BLaER1 (cell line): ENCODE measurements around the gene USP24.

Experiments
- H3K27ac ChIP-seq: shearing (Covaris generic); formaldehyde crosslinking; 2 replicates; pipeline ENCODE4 v1.8.1; 2022
- H3K27me3 ChIP-seq: shearing (Covaris generic); formaldehyde crosslinking; 2 replicates; pipeline ENCODE4 v1.8.1; 2022
- H3K36me3 ChIP-seq: shearing (Covaris generic); formaldehyde crosslinking; 2 replicates; pipeline ENCODE4 v1.8.1; 2022
- H3K4me1 ChIP-seq: shearing (Covaris generic); formaldehyde crosslinking; 2 replicates; pipeline ENCODE4 v1.8.1; 2022
- H3K4me2 ChIP-seq: shearing (Covaris generic); formaldehyde crosslinking; 2 replicates; pipeline ENCODE4 v1.8.1; 2022
- H3K4me3 ChIP-seq: shearing (Covaris generic); formaldehyde crosslinking; 2 replicates; pipeline ENCODE4 v1.8.1; 2022
- H3K9ac ChIP-seq: shearing (Covaris generic); formaldehyde crosslinking; 2 replicates; pipeline ENCODE4 v1.8.1; 2022
- H3K9me3 ChIP-seq: shearing (Covaris generic); formaldehyde crosslinking; 2 replicates; pipeline ENCODE4 v1.8.1; 2022
- H4K20me1 ChIP-seq: shearing (Covaris generic); formaldehyde crosslinking; 2 replicates; pipeline ENCODE4 v1.8.1; 2022
- Cebpa-rat ChIP-seq: shearing (Covaris generic); IDR thresholded peaks from 2 replicates; pipeline ENCODE4 v1.8.1; 2022

The USP24 gene

GRCh38 chr1:55249646-55250398 lies 34.7 kb upstream of the USP24 start:
- no peak for TF ChIP-seq Cebpa-rat
- Histone ChIP-seq H3K4me1 (peaks cover 3% of the 10 kb centered on the region; the same call in 1 of the 2 replicates), H3K9me3 (no peaks in the 10 kb centered on the region), H3K9ac (no peak overlapping the region), H3K27ac (no peak overlapping the region), H3K4me2 (no peak overlapping the region), H4K20me1 (no peaks in the 10 kb centered on the region), H3K36me3 (no peaks in the 10 kb centered on the region), H3K4me3 (no peak overlapping the region), H3K27me3 (no peaks in the 10 kb centered on the region)

GRCh38 chr1:55246896-55247295 lies 31.7 kb upstream of the USP24 start:
- Histone ChIP-seq H3K4me1 (peaks cover 14% of the 10 kb centered on the region), H3K4me3 (no peak overlapping the region), H3K9me3 (no peaks in the 10 kb centered on the region), H3K36me3 (no peaks in the 10 kb centered on the region), H4K20me1 (no peaks in the 10 kb centered on the region), H3K27ac (no peak overlapping the region), H3K4me2 (no peak overlapping the region), H3K27me3 (no peaks in the 10 kb centered on the region), H3K9ac (no peak overlapping the region)
- TF ChIP-seq Cebpa-rat: no peak

- no peaks in the 10 kb centered on the region for H3K27me3 ChIP-seq
- H4K20me1 ChIP-seq: no peaks in the 10 kb centered on the region
- no peaks in the 10 kb centered on the region for H3K36me3 ChIP-seq
- no peak overlapping the region for H3K4me3 ChIP-seq
- no peaks in the 10 kb centered on the region for H3K9me3 ChIP-seq
- H3K4me1 ChIP-seq: peaks cover 14% of the 10 kb centered on the region
- no peak for TF ChIP-seq Cebpa-rat
- H3K27ac ChIP-seq: no peak overlapping the region
- no peak overlapping the region for H3K4me2 ChIP-seq
- H3K9ac ChIP-seq: no peak overlapping the region
Measured at GRCh38 chr1:55246331-55246730, 31.2 kb upstream of the USP24 start.

- Histone ChIP-seq H4K20me1 (no peaks in the 10 kb centered on the region), H3K27me3 (no peaks in the 10 kb centered on the region), H3K4me1 (peaks cover 14% of the 10 kb centered on the region), H3K4me2 (no peak overlapping the region), H3K27ac (no peak overlapping the region), H3K9me3 (no peaks in the 10 kb centered on the region), H3K36me3 (no peaks in the 10 kb centered on the region), H3K9ac (no peak overlapping the region), H3K4me3 (no peak overlapping the region)
- no peak for TF ChIP-seq Cebpa-rat
Measured at GRCh38 chr1:55245781-55246180, 30.6 kb upstream of the USP24 start.

- no peaks in the 10 kb centered on the region for H4K20me1 ChIP-seq
- TF ChIP-seq Cebpa-rat: no peak
- H3K4me3 ChIP-seq: no peak overlapping the region
- no peaks in the 10 kb centered on the region for H3K27me3 ChIP-seq
- H3K4me1 ChIP-seq: peaks cover 14% of the 10 kb centered on the region
- H3K9ac ChIP-seq: no peak overlapping the region
- no peaks in the 10 kb centered on the region for H3K36me3 ChIP-seq
- no peaks in the 10 kb centered on the region for H3K9me3 ChIP-seq
- no peak overlapping the region for H3K27ac ChIP-seq
- peak overlapping the region; percentile 30; the same call in 1 of the 2 replicates for H3K4me2 ChIP-seq
Measured at GRCh38 chr1:55244476-55245099, 29.4 kb upstream of the USP24 start.

- Histone ChIP-seq H3K9ac (no peak overlapping the region), H3K4me3 (no peak overlapping the region), H3K4me1 (peaks cover 14% of the 10 kb centered on the region), H3K27ac (no peak overlapping the region), H4K20me1 (no peaks in the 10 kb centered on the region), H3K27me3 (no peaks in the 10 kb centered on the region), H3K36me3 (no peaks in the 10 kb centered on the region), H3K9me3 (no peaks in the 10 kb centered on the region), H3K4me2 (no peak overlapping the region)
- TF ChIP-seq Cebpa-rat: no peak
Measured at GRCh38 chr1:55243655-55244054, 28.5 kb upstream of the USP24 start.

- H3K9ac ChIP-seq: no peak overlapping the region
- no peak overlapping the region for H3K4me2 ChIP-seq
- no peak overlapping the region for H3K4me3 ChIP-seq
- H3K9me3 ChIP-seq: no peaks in the 10 kb centered on the region
- H3K27me3 ChIP-seq: no peaks in the 10 kb centered on the region
- no peak overlapping the region for H3K27ac ChIP-seq
- peaks cover 8% of the 10 kb centered on the region for H3K4me1 ChIP-seq
- no peaks in the 10 kb centered on the region for H4K20me1 ChIP-seq
- H3K36me3 ChIP-seq: no peaks in the 10 kb centered on the region
- no peak for TF ChIP-seq Cebpa-rat
Measured at GRCh38 chr1:55239548-55239947, 24.4 kb upstream of the USP24 start.

GRCh38 chr1:55235722-55236121 lies 20.6 kb upstream of the USP24 start:
- H3K9me3 ChIP-seq: no peaks in the 10 kb centered on the region
- H4K20me1 ChIP-seq: no peaks in the 10 kb centered on the region
- H3K4me1 ChIP-seq: no peaks in the 10 kb centered on the region
- no peak overlapping the region for H3K9ac ChIP-seq
- H3K36me3 ChIP-seq: no peaks in the 10 kb centered on the region
- H3K27ac ChIP-seq: no peak overlapping the region
- H3K4me3 ChIP-seq: no peak overlapping the region
- no peak overlapping the region for H3K4me2 ChIP-seq
- TF ChIP-seq Cebpa-rat: no peak
- no peaks in the 10 kb centered on the region for H3K27me3 ChIP-seq

- Histone ChIP-seq H3K27ac (no peak overlapping the region), H3K27me3 (no peaks in the 10 kb centered on the region), H4K20me1 (no peaks in the 10 kb centered on the region), H3K9ac (no peak overlapping the region), H3K36me3 (no peaks in the 10 kb centered on the region), H3K4me1 (no peaks in the 10 kb centered on the region), H3K4me3 (no peak overlapping the region), H3K4me2 (no peak overlapping the region), H3K9me3 (no peaks in the 10 kb centered on the region)
- no peak for TF ChIP-seq Cebpa-rat
Measured at GRCh38 chr1:55234016-55234415, 18.9 kb upstream of the USP24 start.

GRCh38 chr1:55233145-55233777 lies 18.1 kb upstream of the USP24 start:
- no peak overlapping the region for H3K4me3 ChIP-seq
- no peak overlapping the region for H3K4me2 ChIP-seq

More at GRCh38 chr1:55233145-55233777, 18.1 kb upstream of the USP24 start:
- Histone ChIP-seq H4K20me1 (no peaks in the 10 kb centered on the region), H3K4me1 (no peaks in the 10 kb centered on the region), H3K27ac (no peak overlapping the region), H3K9ac (no peak overlapping the region), H3K36me3 (no peaks in the 10 kb centered on the region), H3K9me3 (peaks cover 2% of the 10 kb centered on the region), H3K27me3 (no peaks in the 10 kb centered on the region)
- no peak for TF ChIP-seq Cebpa-rat
